Omental fat pad (tissue), 4 donors: ENCODE measurements around the gene IFT122. TPM values are rescaled to one million over a fixed set of nuclear protein-coding genes. Genes with fewer than 3 reads are reported as not detected.

Experiments
- ATAC-seq: fragments of 150-250 bp; one replicate; pipeline ENCODE4 v1.9.1; 2016; ENCODE audit warnings: mild to moderate bottlenecking, moderate library complexity; ENCODE audit not compliant: low FRiP score
- DNase-seq: peaks from one replicate; pipeline ENCODE4 v3.0.0-alpha.2; 2019; ENCODE audit warnings: low spot score
- total RNA-seq, 4 donors: library from RNA; depleted of rRNA; stranded (reverse); fragments of >200 nt; gene quantifications; one replicate each; pipeline ENCODE4 v1.1.0, GENCODE V29; 2016
- TF ChIP-seq, protein P1 (sequence below), 3 donors: fragments of 450-650 bp; IDR thresholded peaks; one replicate each; pipeline ENCODE4 v1.5.1; 2016 to 2017; ENCODE audit warnings: antibody characterized with exemption in 3 of 3, mild to moderate bottlenecking in 3 of 3, moderate library complexity in 2 of 3

The IFT122 gene
- total RNA-seq, 4 donors from 2014 or later, result 19.6 to 62.9 (median 28.2) TPM

DNA sequence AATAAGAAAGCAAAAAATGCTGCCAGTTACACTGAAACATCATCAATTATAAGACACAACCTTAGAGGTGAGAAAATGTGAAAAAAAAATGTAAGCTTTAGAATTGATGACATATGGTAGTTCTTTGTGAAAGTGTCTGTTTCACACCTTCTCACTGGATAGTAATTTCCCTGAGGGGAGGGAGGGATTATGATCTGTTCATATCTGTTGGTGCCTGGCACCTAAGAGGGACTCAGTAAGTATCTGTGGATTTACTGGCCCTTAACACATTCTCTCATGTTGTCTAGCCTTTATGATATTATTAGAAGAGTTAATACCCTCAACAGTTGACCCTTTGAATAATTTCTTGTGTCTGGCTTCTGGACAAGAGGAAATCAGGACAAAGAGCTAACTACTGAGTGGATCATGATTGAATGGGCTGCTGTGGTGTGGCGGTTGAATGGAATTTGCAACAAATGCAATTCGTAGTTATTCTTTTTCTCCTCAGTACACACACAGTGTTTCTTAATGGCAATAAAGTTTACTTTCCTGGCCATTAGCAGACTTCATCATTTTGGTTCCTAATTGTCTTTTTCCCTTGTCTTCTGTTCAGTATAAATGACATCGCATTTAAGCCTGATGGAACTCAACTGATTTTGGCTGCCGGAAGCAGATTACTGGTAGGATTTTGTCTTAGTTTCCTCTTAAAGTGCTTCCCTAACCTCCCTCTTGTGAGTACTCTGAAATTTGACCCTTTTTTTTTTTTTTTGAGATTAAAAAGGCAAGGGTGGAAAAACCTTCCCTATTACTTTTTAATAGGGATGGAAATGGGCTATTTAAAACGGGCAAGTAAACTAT, 9.5 kb downstream of the IFT122 start:
- TF ChIP-seq, protein P1, sequence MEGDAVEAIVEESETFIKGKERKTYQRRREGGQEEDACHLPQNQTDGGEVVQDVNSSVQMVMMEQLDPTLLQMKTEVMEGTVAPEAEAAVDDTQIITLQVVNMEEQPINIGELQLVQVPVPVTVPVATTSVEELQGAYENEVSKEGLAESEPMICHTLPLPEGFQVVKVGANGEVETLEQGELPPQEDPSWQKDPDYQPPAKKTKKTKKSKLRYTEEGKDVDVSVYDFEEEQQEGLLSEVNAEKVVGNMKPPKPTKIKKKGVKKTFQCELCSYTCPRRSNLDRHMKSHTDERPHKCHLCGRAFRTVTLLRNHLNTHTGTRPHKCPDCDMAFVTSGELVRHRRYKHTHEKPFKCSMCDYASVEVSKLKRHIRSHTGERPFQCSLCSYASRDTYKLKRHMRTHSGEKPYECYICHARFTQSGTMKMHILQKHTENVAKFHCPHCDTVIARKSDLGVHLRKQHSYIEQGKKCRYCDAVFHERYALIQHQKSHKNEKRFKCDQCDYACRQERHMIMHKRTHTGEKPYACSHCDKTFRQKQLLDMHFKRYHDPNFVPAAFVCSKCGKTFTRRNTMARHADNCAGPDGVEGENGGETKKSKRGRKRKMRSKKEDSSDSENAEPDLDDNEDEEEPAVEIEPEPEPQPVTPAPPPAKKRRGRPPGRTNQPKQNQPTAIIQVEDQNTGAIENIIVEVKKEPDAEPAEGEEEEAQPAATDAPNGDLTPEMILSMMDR (IDR thresholded peaks at IDR 0.05), result no peak
- DNase-seq (no peak), ATAC-seq (no peak)

- TF ChIP-seq, protein P1 (IDR thresholded peaks at IDR 0.05), result no peak
- no peak for ATAC-seq
- no peak for DNase-seq
Measured at GRCh38 chr3:129453732-129454131, 13.7 kb downstream of the IFT122 start.

DNA sequence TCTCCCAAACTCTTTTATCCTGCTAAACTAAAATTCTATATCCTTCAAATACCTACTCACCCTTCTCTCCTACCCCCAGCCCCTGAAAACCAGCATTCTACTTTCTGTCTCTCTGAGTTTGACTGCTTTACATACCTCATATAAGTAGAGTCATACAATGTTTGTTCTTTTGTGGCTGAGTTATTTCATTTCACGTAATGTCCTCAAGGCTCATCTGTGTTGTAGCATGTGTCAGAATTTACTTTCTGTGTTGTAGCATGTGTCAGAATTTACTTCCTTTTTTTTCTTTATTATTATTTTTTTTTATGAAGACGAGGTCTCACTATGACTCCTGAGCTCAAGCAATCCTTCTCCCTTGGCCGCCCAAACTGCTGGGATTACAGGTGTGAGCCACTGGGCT, 20.1 kb downstream of the IFT122 start:
- TF ChIP-seq, protein P1 (IDR thresholded peaks at IDR 0.05), result no peak
- ATAC-seq (no peak), DNase-seq (no peak)

- ATAC-seq, result no peak
- DNase-seq, result no peak
- TF ChIP-seq, protein P1 (IDR thresholded peaks at IDR 0.05), result no peak
Measured at GRCh38 chr3:129460572-129460971, 20.5 kb downstream of the IFT122 start.

DNA sequence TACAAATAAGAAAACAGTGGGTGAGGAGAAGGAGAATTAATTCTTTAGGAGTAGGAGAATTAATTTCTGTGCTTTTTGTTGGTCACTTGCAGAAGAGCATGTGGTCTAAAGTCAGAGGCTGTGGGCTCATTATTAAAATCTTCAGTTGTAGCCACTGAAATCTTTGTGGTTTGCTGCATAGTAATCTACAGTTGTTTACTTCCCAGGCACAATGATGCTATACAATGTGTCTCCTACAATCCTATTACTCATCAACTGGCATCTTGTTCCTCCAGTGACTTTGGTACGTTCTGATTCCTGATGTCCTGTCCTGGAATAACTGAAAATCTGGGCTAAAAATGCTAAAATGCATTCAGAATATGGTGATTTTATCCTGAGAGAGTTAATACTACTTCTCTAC, 21.0 kb downstream of the IFT122 start:
- DNase-seq (no peak), ATAC-seq (no peak)
- TF ChIP-seq, protein P1 (IDR thresholded peaks at IDR 0.05), result no peak

- DNase-seq, result no peak
- peak; percentile 48 for ATAC-seq
- TF ChIP-seq, protein P1 (IDR thresholded peaks at IDR 0.05), result no peak
Measured at GRCh38 chr3:129461461-129462146, 21.6 kb downstream of the IFT122 start.
